ENCODE measurements around the gene B4GALNT4. TPM values are rescaled to one million over a fixed set of nuclear protein-coding genes. Genes with fewer than 3 reads are reported as not detected.

B4GALNT4 gene
- total and polyA plus RNA-seq, 2 of the 13 experiments (the other 11 are each of a cell fraction or from before 2014, with no cell fraction given), result 30.5 to 50.1 TPM

- H3K9me3 ChIP-seq (ENCODE audit: low read length), result no peaks in the 10 kb centered on the region
- H2AFZ ChIP-seq (ENCODE audit: low read length), result no peak overlapping the region
- CTCF ChIA-PET (ENCODE audit: low intra/inter-chr PET ratio, low total read pairs), result no interaction called here
- peaks cover 0 to under 1% of the 10 kb centered on the region in 2 experiments; a peak in 1 of 5 replicates for H3K27me3 ChIP-seq (ENCODE audit: control insufficient read depth in 1 of 2, insufficient read depth in 2 of 2, low read length in 2 of 2)
- FAIRE-seq, result no peak
- DNase-seq (ENCODE audit: low spot score), result no peak
- no peak overlapping the region for H3K27ac ChIP-seq (ENCODE audit: extremely low read length, insufficient read depth, low read length)
- no peak for ATAC-seq
- intact Hi-C loops (cut with micrococcal nuclease; ENCODE audit: unreplicated experiment) (no loop called here), in situ Hi-C loops (cut with HindIII; ENCODE audit: extremely low pct_ligation_motif_present, low pct_unique_long_range_greater_than_20kb) (no loop called here)
- peaks cover 7% of the 10 kb centered on the region; the same call in 1 of the 2 replicates for H3K4me1 ChIP-seq (ENCODE audit: insufficient read depth, low read length)
- H3K36me3 ChIP-seq (replicated peaks in 1 of 2; ENCODE audit: control insufficient read depth in 1 of 2, insufficient read depth in 2 of 2, low read length in 2 of 2), result no peaks in the 10 kb centered on the region; a peak in 1 of 5 replicates
- H3K79me2 ChIP-seq (ENCODE audit: insufficient read depth, low read length), result no peaks in the 10 kb centered on the region
- 93% methylated on average over 11 of the region's 14 CpGs for WGBS (ENCODE audit: low lambda C conversion rate)
- no peak overlapping the region for H3K4me3 ChIP-seq (replicated peaks in 1 of 3; ENCODE audit: insufficient read depth in 1 of 3, low read depth in 2 of 3, low read length in 3 of 3)
- H3K9ac ChIP-seq (ENCODE audit: insufficient read depth, low read depth, low read length), result no peak overlapping the region
- TF ChIP-seq ZNF510 (CRISPR knock-in tag; IDR thresholded peaks at IDR 0.05; ENCODE audit: low read depth) (no peak), ZSCAN12 (CRISPR knock-in tag; IDR thresholded peaks at IDR 0.05) (no peak), CC2D1A (CRISPR knock-in tag; IDR thresholded peaks at IDR 0.05) (no peak), TBX3 (IDR thresholded peaks at IDR 0.05; ENCODE audit: borderline replicate concordance) (no peak), ZNF513 (CRISPR knock-in tag; conservative IDR thresholded peaks at IDR 0.05) (no peak), ZSCAN5A (CRISPR knock-in tag; IDR thresholded peaks at IDR 0.05; ENCODE audit: borderline replicate concordance) (no peak), ZNF335 (CRISPR knock-in tag; IDR thresholded peaks at IDR 0.05) (no peak), ZBTB39 (CRISPR knock-in tag; IDR thresholded peaks at IDR 0.05) (no peak), NFE2 (CRISPR knock-in tag; IDR thresholded peaks at IDR 0.05) (no peak), ZBTB25 (CRISPR knock-in tag; IDR thresholded peaks at IDR 0.05) (no peak), CCAR2 (optimal IDR thresholded peaks at IDR 0.05; ENCODE audit: low read depth, low read length) (no peak), ZBTB2 (CRISPR knock-in tag; IDR thresholded peaks at IDR 0.05; ENCODE audit: low read depth) (no peak)
- no peaks in the 10 kb centered on the region for H4K20me1 ChIP-seq (ENCODE audit: insufficient read depth, low read length)
- POLR2A ChIA-PET, result no interaction called here
- no TSS peak for BruUV-seq (replicated peaks)
- H3K4me2 ChIP-seq (ENCODE audit: low read depth, low read length), result no peak overlapping the region
Observed at GRCh38 chr11:380996-381395, 11.7 kb downstream of the B4GALNT4 start.
